Colonic mucosa (tissue), 4 donors: ENCODE data around the gene CNIH3. TPM values are rescaled to one million over a fixed set of nuclear protein-coding genes. Genes with fewer than 3 reads are reported as not detected.

Experiments
- DNase-seq: peaks from one replicate; pipeline ENCODE4 v3.0.0-alpha.2; 2020
- H3K27ac ChIP-seq: fragments of 200-600 bp; one replicate; pipeline ENCODE4 v1.8.0; 2021
- H3K27me3 ChIP-seq: fragments of 200-600 bp; one replicate; pipeline ENCODE4 v1.8.0; 2021
- H3K36me3 ChIP-seq: fragments of 200-600 bp; one replicate; pipeline ENCODE4 v1.8.0; 2021
- H3K4me1 ChIP-seq: fragments of 200-600 bp; one replicate; pipeline ENCODE4 v1.8.0; 2021; ENCODE audit warnings: mild to moderate bottlenecking
- H3K4me3 ChIP-seq: fragments of 200-600 bp; one replicate; pipeline ENCODE4 v1.8.0; 2021
- H3K9ac ChIP-seq, 2 donors: one replicate each; pipeline ENCODE4 v1.7.0; 2013; ENCODE audit warnings: control low read depth in 2 of 2, low read depth in 2 of 2, low read length in 2 of 2
- H3K9me3 ChIP-seq: fragments of 200-600 bp; one replicate; pipeline ENCODE4 v1.8.0; 2021
- intact Hi-C: fragments of 100-400 bp; cut with DNase I; formaldehyde crosslinking; loops from one replicate; pipeline ENCODE4 v1.14.1; 2022
- total RNA-seq, 2 donors: library from RNA; stranded (reverse); fragmentation: NEBNext Ultra II Directional in 1 of 2; extraction: Animal tissue kit (Norgen Biotek cat#: 25700) in 1 of 2; gene quantifications; one replicate each; pipeline ENCODE4 v1.2.1, GENCODE V29; 2021
- TF ChIP-seq, protein P1 (sequence below): fragments of 200-600 bp; IDR thresholded peaks from one replicate; pipeline ENCODE4 v1.8.0; 2022; ENCODE audit warnings: antibody characterized with exemption, mild to moderate bottlenecking
- donor health status: healthy.
- donor health status: DM: no; HTN: no; CAD: no.
- donor health status: DM: no; HTN: no; CAD: no.

The CNIH3 gene
- total RNA-seq, 2 donors from 2014 or later: 0.69 to 1.4 TPM

DNA sequence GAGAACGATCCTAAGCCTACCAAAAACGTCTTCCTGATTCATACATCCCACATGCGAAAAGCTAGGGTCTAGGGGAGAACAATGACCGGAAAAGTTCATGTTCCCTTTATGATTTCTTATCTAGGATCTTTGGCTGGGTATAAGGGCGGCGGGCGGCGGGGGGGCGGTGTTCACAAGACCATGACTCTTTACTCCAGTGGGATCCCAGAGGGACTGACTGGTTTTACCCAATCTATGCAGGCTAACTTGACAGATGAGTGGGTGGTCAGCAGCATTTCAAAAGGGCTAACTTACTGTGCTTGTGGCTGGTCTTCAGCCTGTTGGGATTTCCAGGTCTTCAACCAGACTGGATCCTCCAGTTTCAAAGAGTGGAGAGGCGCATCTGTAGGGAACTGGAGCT, 40.3 kb downstream of the CNIH3 start:
- Histone ChIP-seq H3K27me3 (no peaks in the 10 kb centered on the region), H3K9me3 (no peaks in the 10 kb centered on the region), H3K4me1 (no peaks in the 10 kb centered on the region), H3K9ac (no peak overlapping the region), H3K4me3 (no peak overlapping the region), H3K27ac (no peak overlapping the region), H3K36me3 (no peaks in the 10 kb centered on the region)
- DNase-seq: no peak
- TF ChIP-seq, protein P1, sequence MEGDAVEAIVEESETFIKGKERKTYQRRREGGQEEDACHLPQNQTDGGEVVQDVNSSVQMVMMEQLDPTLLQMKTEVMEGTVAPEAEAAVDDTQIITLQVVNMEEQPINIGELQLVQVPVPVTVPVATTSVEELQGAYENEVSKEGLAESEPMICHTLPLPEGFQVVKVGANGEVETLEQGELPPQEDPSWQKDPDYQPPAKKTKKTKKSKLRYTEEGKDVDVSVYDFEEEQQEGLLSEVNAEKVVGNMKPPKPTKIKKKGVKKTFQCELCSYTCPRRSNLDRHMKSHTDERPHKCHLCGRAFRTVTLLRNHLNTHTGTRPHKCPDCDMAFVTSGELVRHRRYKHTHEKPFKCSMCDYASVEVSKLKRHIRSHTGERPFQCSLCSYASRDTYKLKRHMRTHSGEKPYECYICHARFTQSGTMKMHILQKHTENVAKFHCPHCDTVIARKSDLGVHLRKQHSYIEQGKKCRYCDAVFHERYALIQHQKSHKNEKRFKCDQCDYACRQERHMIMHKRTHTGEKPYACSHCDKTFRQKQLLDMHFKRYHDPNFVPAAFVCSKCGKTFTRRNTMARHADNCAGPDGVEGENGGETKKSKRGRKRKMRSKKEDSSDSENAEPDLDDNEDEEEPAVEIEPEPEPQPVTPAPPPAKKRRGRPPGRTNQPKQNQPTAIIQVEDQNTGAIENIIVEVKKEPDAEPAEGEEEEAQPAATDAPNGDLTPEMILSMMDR: no peak
- intact Hi-C loops: no loop called here

DNA sequence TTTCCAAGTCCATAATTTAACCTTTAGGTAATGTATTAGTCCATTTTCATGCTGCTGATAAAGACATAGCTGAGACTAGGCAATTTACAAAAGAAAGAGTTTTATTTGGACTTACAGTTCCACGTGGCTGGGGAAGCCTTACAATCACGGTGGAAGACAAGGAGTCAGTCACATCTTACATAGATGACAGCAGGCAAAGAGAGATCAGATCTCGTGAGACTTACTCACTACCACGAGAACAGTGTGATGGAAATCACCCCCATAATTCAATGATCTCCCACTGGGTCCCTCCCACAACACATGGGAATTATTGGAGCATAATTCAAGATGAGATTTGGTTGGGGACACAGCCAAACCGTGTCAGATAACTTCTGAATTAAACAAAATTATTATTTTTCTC, 44.0 kb downstream of the CNIH3 start:
- Histone ChIP-seq H3K4me1 (no peaks in the 10 kb centered on the region), H3K27ac (no peak overlapping the region), H3K9me3 (no peaks in the 10 kb centered on the region), H3K27me3 (no peaks in the 10 kb centered on the region), H3K4me3 (no peak overlapping the region), H3K36me3 (no peaks in the 10 kb centered on the region), H3K9ac (no peak overlapping the region)
- intact Hi-C loops: no loop called here
- TF ChIP-seq, protein P1: no peak
- DNase-seq: no peak

DNA sequence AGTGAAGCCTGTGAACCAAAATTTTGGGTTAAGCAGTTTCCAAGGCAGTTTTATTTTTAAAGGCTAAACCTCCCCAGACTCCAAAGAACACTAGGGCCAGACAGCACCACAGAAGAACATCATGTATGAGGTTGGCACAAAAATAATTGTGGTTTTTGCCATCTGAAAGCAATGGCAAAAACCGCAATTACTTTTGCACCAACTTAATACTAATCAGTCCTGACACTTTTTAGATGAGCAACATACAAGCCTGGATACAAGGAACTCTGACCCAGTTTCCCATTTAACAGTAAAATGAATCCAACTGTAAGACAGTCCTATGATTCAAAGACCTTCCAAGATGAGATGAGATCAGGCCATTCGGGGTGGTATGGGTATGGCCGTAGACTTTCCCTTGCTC, 46.8 kb downstream of the CNIH3 start:
- Histone ChIP-seq H3K27ac (no peak overlapping the region), H3K4me3 (no peak overlapping the region), H3K36me3 (no peaks in the 10 kb centered on the region), H3K9ac (no peak overlapping the region), H3K9me3 (no peaks in the 10 kb centered on the region), H3K27me3 (no peaks in the 10 kb centered on the region), H3K4me1 (no peaks in the 10 kb centered on the region)
- no peak for DNase-seq
- TF ChIP-seq, protein P1: no peak
- intact Hi-C loops: no loop called here

DNA sequence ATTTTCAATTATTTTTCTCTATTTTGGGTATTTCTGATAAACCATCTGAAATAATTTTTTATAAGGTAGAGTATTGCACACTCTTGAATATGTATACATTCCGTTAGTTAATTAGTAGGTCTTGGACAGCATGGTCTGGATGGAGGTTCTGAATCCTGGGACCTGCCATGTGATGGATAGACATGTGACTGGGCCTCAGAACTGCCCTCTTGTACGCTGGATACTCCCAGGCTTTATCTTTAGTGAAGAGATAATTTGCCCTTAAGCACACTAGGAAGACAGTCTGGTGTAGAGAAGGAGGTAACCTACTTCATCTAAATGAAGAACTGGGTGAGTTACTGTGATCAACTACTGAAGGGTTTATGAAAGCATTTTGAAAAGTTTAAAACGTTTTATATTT, 48.9 kb downstream of the CNIH3 start:
- no peak overlapping the region for H3K4me3 ChIP-seq
- no peak overlapping the region for H3K9ac ChIP-seq
- no peaks in the 10 kb centered on the region for H3K36me3 ChIP-seq
- H3K9me3 ChIP-seq: no peaks in the 10 kb centered on the region
- no peaks in the 10 kb centered on the region for H3K27me3 ChIP-seq
- no peak overlapping the region for H3K27ac ChIP-seq
- TF ChIP-seq, protein P1: no peak
- no peak for DNase-seq
- intact Hi-C loops: no loop called here
- H3K4me1 ChIP-seq: no peaks in the 10 kb centered on the region

DNA sequence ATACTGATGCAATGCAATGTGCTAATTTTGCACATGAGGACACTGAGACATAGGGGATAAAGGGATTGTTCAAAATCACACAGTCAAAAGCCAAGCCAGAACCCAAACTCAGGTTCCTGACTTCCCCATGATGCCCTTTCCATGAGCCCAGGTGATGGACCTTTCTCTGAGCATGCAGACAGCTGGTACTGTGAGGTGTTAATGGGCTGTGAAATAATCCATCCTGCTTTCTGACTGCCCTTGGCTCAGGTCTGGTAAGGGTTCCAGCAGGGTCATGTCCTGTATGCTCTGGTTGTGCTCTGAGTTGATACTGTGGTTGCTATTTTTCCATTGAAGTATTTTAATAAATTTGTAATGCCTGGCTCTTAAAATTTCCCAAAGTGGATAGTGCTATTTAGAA, 50.0 kb downstream of the CNIH3 start:
- Histone ChIP-seq H3K36me3 (no peaks in the 10 kb centered on the region), H3K4me1 (no peaks in the 10 kb centered on the region), H3K27me3 (no peaks in the 10 kb centered on the region), H3K9ac (no peak overlapping the region), H3K27ac (no peak overlapping the region), H3K4me3 (no peak overlapping the region), H3K9me3 (no peaks in the 10 kb centered on the region)
- TF ChIP-seq, protein P1: no peak
- no peak for DNase-seq
- intact Hi-C loops: no loop called here

DNA sequence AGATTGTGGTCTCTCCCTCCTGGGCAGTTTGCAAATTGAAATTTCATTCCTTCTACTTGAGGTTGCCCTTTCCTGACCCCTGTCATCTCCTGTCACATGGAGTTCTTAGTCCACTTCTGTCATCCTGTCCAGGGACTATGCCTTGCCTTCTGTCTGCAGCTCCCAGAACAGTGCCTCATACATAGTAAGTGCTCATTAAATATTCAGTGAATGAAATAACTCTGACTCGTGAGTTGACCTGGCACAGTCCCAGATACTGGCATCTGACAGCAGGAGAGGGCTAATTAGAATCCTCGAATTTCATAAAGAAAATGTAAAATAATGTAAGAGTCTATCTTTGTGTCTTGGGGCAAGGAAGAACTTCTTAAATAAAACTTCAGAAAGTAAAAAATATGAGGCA, 50.8 kb downstream of the CNIH3 start:
- Histone ChIP-seq H3K9ac (no peak overlapping the region), H3K4me3 (no peak overlapping the region), H3K4me1 (no peaks in the 10 kb centered on the region), H3K9me3 (no peaks in the 10 kb centered on the region), H3K27me3 (no peaks in the 10 kb centered on the region), H3K27ac (no peak overlapping the region), H3K36me3 (no peaks in the 10 kb centered on the region)
- intact Hi-C loops: no loop called here
- TF ChIP-seq, protein P1: no peak
- DNase-seq: no peak
